Omental fat pad (tissue), 4 donors: ENCODE results near the gene MYL7. TPM values are rescaled to one million over a fixed set of nuclear protein-coding genes. Genes with fewer than 3 reads are reported as not detected.

Experiments used
- ATAC-seq: fragments of 150-250 bp; one replicate; pipeline ENCODE4 v1.9.1; 2016; ENCODE audit warnings: mild to moderate bottlenecking, moderate library complexity; ENCODE audit not compliant: low FRiP score
- DNase-seq: peaks from one replicate; pipeline ENCODE4 v3.0.0-alpha.2; 2019; ENCODE audit warnings: low spot score
- CTCF ChIP-seq, 3 donors: fragments of 450-650 bp; IDR thresholded peaks; one replicate each; pipeline ENCODE4 v1.5.1; 2016 to 2017; ENCODE audit warnings: antibody characterized with exemption in 3 of 3, mild to moderate bottlenecking in 3 of 3, moderate library complexity in 2 of 3
- total RNA-seq, 4 donors: library from RNA; depleted of rRNA; stranded (reverse); fragments of >200 nt; gene quantifications; one replicate each; pipeline ENCODE4 v1.1.0, GENCODE V29; 2016

The MYL7 gene
- total RNA-seq, 4 donors from 2014 or later, result not detected

- no peak for ATAC-seq
- DNase-seq, result no peak
- no peak for TF ChIP-seq CTCF (IDR thresholded peaks at IDR 0.05)
These were observed 28.0 kb downstream of the MYL7 start for GRCh38 chr7:44112997-44113763.

GRCh38 chr7:44112231-44112996, 28.7 kb downstream of the MYL7 start:
- no peak for TF ChIP-seq CTCF (IDR thresholded peaks at IDR 0.05)
- DNase-seq (no peak), ATAC-seq (no peak)

GRCh38 chr7:44111761-44112160, 29.4 kb downstream of the MYL7 start:
- DNase-seq (no peak), ATAC-seq (no peak)
- TF ChIP-seq CTCF (IDR thresholded peaks at IDR 0.05), result no peak

- ATAC-seq (no peak), DNase-seq (no peak)
- no peak for TF ChIP-seq CTCF (IDR thresholded peaks at IDR 0.05)
These were observed 30.2 kb downstream of the MYL7 start for GRCh38 chr7:44110719-44111635.

GRCh38 chr7:44109991-44110390, 31.1 kb downstream of the MYL7 start:
- TF ChIP-seq CTCF (IDR thresholded peaks at IDR 0.05), result no peak
- no peak for ATAC-seq
- DNase-seq, result no peak

GRCh38 chr7:44108768-44109750, 32.1 kb downstream of the MYL7 start:
- no peak for TF ChIP-seq CTCF (IDR thresholded peaks at IDR 0.05)
- DNase-seq (no peak), ATAC-seq (no peak)
